GM19452 (cell line): ENCODE data around the gene MIEF1.

Experiments used
- ATAC-seq: cut with Tn5 transposase; IDR thresholded peaks from one replicate; pipeline ENCODE4 v1.9.1; 2021; ENCODE audit not compliant: unreplicated experiment

MIEF1 gene

GRCh38 chr22:39527481-39527961 lies 25.4 kb downstream of the MIEF1 start:
- no peak for ATAC-seq

GRCh38 chr22:39528080-39528661 lies 26.1 kb downstream of the MIEF1 start:
- no peak for ATAC-seq

GRCh38 chr22:39528681-39529486 lies 26.8 kb downstream of the MIEF1 start:
- ATAC-seq = no peak

GRCh38 chr22:39529487-39529851 lies 27.4 kb downstream of the MIEF1 start:
- no peak for ATAC-seq

- no peak for ATAC-seq
Measured at GRCh38 chr22:39530116-39530515, 28.0 kb downstream of the MIEF1 start.

GRCh38 chr22:39530692-39531331 lies 28.7 kb downstream of the MIEF1 start:
- no peak for ATAC-seq

GRCh38 chr22:39532215-39533073 lies 30.4 kb downstream of the MIEF1 start, which contains the start of gene RPS19BP1:
RPS19BP1 (minus strand) TSS chr22:39532748; CDS start chr22:39532738, 10 bp downstream.
- peak; percentile 71 for ATAC-seq

GRCh38 chr22:39534092-39534506 lies 32.0 kb downstream of the MIEF1 start:
- ATAC-seq = no peak

- ATAC-seq = no peak
Measured at GRCh38 chr22:39534591-39535356, 32.7 kb downstream of the MIEF1 start.

GRCh38 chr22:39535357-39535725 lies 33.3 kb downstream of the MIEF1 start:
- ATAC-seq = no peak

GRCh38 chr22:39535831-39536449 lies 33.9 kb downstream of the MIEF1 start:
- no peak for ATAC-seq

GRCh38 chr22:39536711-39537110 lies 34.6 kb downstream of the MIEF1 start:
- no peak for ATAC-seq

GRCh38 chr22:39537975-39538374 lies 35.9 kb downstream of the MIEF1 start:
- no peak for ATAC-seq

- ATAC-seq = no peak
Measured at GRCh38 chr22:39543095-39543494, 41.0 kb downstream of the MIEF1 start.

GRCh38 chr22:39545386-39546365 lies 43.6 kb downstream of the MIEF1 start:
- no peak for ATAC-seq

GRCh38 chr22:39546889-39547586 lies 44.9 kb downstream of the MIEF1 start:
- ATAC-seq = no peak

GRCh38 chr22:39547587-39547947 lies 45.5 kb downstream of the MIEF1 start:
- no peak for ATAC-seq

GRCh38 chr22:39553429-39553828 lies 51.3 kb downstream of the MIEF1 start:
- no peak for ATAC-seq
